Stimulated activated naive CD8-positive, alpha-beta T cell treated with anti-CD3 and anti-CD28 coated beads, Interleukin-15, amount 100 ng/mL, for 72 hours (primary cell): ENCODE results near the gene TBC1D14.

Experiments used
- ATAC-seq: fragments of 150-1000 bp; cut with Tn5 transposase; 2 replicates; pipeline ENCODE4 v1.10.0; 2021; ENCODE audit warnings: mild to moderate bottlenecking, moderate library complexity
- DNase-seq, 2 donors: peaks; one replicate each; pipeline ENCODE4 v3.0.0; 2021 to 2022
- H3K27ac Mint-ChIP-seq, 2 donors: one replicate each; pipeline ENCODE4 v1.8.0; 2022; ENCODE audit warnings: mild to moderate bottlenecking in 2 of 2, mixed read lengths in 2 of 2, moderate library complexity in 2 of 2
- H3K27me3 Mint-ChIP-seq: one replicate; pipeline ENCODE4 v1.8.0; 2022; ENCODE audit warnings: mixed read lengths
- H3K4me1 Mint-ChIP-seq: one replicate; pipeline ENCODE4 v1.8.0; 2022; ENCODE audit warnings: mild to moderate bottlenecking, mixed read lengths
- H3K4me3 Mint-ChIP-seq, 2 donors: one replicate each; pipeline ENCODE4 v1.8.0; 2022; ENCODE audit warnings: mild to moderate bottlenecking in 2 of 2, mixed read lengths in 2 of 2, moderate library complexity in 1 of 2
- H3K9me3 Mint-ChIP-seq, 2 donors: one replicate each; pipeline ENCODE4 v1.8.0; 2022; ENCODE audit warnings: mixed read lengths in 2 of 2

TBC1D14 gene

GRCh38 chr4:6912441-6912840, 2.8 kb downstream of the TBC1D14 start:
- Mint-ChIP-seq H3K27ac (peak overlapping the region in 1 of 2 donors; percentile 75), H3K9me3 (no peaks in the 10 kb centered on the region), H3K27me3 (peaks cover 4% of the 10 kb centered on the region), H3K4me3 (peak overlapping the region in 1 of 2 donors; percentile 58), H3K4me1 (peaks cover 82% of the 10 kb centered on the region)
- DNase-seq (no peak), ATAC-seq (no peak)

GRCh38 chr4:6913350-6913905, 3.8 kb downstream of the TBC1D14 start:
- H3K27me3 Mint-ChIP-seq, result no peaks in the 10 kb centered on the region
- peaks cover 83% of the 10 kb centered on the region for H3K4me1 Mint-ChIP-seq
- H3K27ac Mint-ChIP-seq, result no peak overlapping the region
- no peak for ATAC-seq
- no peak overlapping the region for H3K4me3 Mint-ChIP-seq
- H3K9me3 Mint-ChIP-seq, result no peaks in the 10 kb centered on the region
- no peak for DNase-seq

GRCh38 chr4:6914448-6914847, 4.8 kb downstream of the TBC1D14 start:
- no peak for DNase-seq
- Mint-ChIP-seq H3K4me1 (peaks cover 83% of the 10 kb centered on the region), H3K27ac (peak overlapping the region in 1 of 2 donors; percentile 64), H3K27me3 (no peaks in the 10 kb centered on the region), H3K9me3 (no peaks in the 10 kb centered on the region), H3K4me3 (no peak overlapping the region)
- ATAC-seq, result no peak

GRCh38 chr4:6915041-6916005, 5.7 kb downstream of the TBC1D14 start:
- H3K9me3 Mint-ChIP-seq, result no peaks in the 10 kb centered on the region
- H3K4me1 Mint-ChIP-seq, result peaks cover 86% of the 10 kb centered on the region
- DNase-seq, result no peak
- no peak for ATAC-seq
- H3K27me3 Mint-ChIP-seq, result no peaks in the 10 kb centered on the region
- no peak overlapping the region for H3K4me3 Mint-ChIP-seq
- H3K27ac Mint-ChIP-seq, result peak overlapping the region in 1 of 2 donors; percentile 55

- Mint-ChIP-seq H3K27me3 (no peaks in the 10 kb centered on the region), H3K4me3 (peak overlapping the region; percentile 74 to 81), H3K27ac (no peak overlapping the region), H3K9me3 (no peaks in the 10 kb centered on the region), H3K4me1 (peaks cover 84% of the 10 kb centered on the region)
- ATAC-seq (no peak), DNase-seq (no peak)
Observed at GRCh38 chr4:6916069-6916586, 6.5 kb downstream of the TBC1D14 start.

- Mint-ChIP-seq H3K27me3 (no peaks in the 10 kb centered on the region), H3K4me3 (peak overlapping the region; percentile 74 to 81), H3K9me3 (no peaks in the 10 kb centered on the region), H3K4me1 (peaks cover 80% of the 10 kb centered on the region), H3K27ac (peak overlapping the region; percentile 74 to 91)
- DNase-seq (peak in 1 of 2 donors; percentile 63), ATAC-seq (peak; percentile 87)
Observed at GRCh38 chr4:6916587-6917460, 7.2 kb downstream of the TBC1D14 start.

GRCh38 chr4:6917461-6918271, 8.0 kb downstream of the TBC1D14 start:
- peak in 1 of 2 donors; percentile 56 for DNase-seq
- Mint-ChIP-seq H3K27ac (peak overlapping the region; percentile 74 to 94), H3K9me3 (no peaks in the 10 kb centered on the region), H3K4me3 (peak overlapping the region; percentile 74 to 81), H3K27me3 (no peaks in the 10 kb centered on the region), H3K4me1 (peaks cover 80% of the 10 kb centered on the region)
- ATAC-seq, result peak; percentile 68

- no peaks in the 10 kb centered on the region for H3K9me3 Mint-ChIP-seq
- no peaks in the 10 kb centered on the region for H3K27me3 Mint-ChIP-seq
- ATAC-seq, result no peak
- peaks cover 74% of the 10 kb centered on the region for H3K4me1 Mint-ChIP-seq
- DNase-seq, result no peak
- peak overlapping the region; percentile 74 to 81 for H3K4me3 Mint-ChIP-seq
- peak overlapping the region; percentile 89 to 94 for H3K27ac Mint-ChIP-seq
Observed at GRCh38 chr4:6918338-6918737, 8.7 kb downstream of the TBC1D14 start.

GRCh38 chr4:6920171-6920570, 10.5 kb downstream of the TBC1D14 start:
- H3K27ac Mint-ChIP-seq, result no peak overlapping the region
- DNase-seq, result no peak
- peaks cover 79% of the 10 kb centered on the region for H3K4me1 Mint-ChIP-seq
- no peaks in the 10 kb centered on the region for H3K9me3 Mint-ChIP-seq
- no peak overlapping the region for H3K4me3 Mint-ChIP-seq
- no peaks in the 10 kb centered on the region for H3K27me3 Mint-ChIP-seq
- ATAC-seq, result no peak

- H3K27me3 Mint-ChIP-seq, result no peaks in the 10 kb centered on the region
- H3K4me3 Mint-ChIP-seq, result no peak overlapping the region
- no peak overlapping the region for H3K27ac Mint-ChIP-seq
- no peak for ATAC-seq
- no peak for DNase-seq
- H3K9me3 Mint-ChIP-seq, result no peaks in the 10 kb centered on the region
- H3K4me1 Mint-ChIP-seq, result peaks cover 79% of the 10 kb centered on the region
Observed at GRCh38 chr4:6923507-6923906, 13.9 kb downstream of the TBC1D14 start.

GRCh38 chr4:6924361-6924779, 14.7 kb downstream of the TBC1D14 start:
- Mint-ChIP-seq H3K27ac (no peak overlapping the region), H3K4me3 (no peak overlapping the region), H3K4me1 (peaks cover 81% of the 10 kb centered on the region), H3K27me3 (no peaks in the 10 kb centered on the region), H3K9me3 (no peaks in the 10 kb centered on the region)
- ATAC-seq (peak; percentile 16), DNase-seq (no peak)

GRCh38 chr4:6925357-6925836, 15.8 kb downstream of the TBC1D14 start:
- Mint-ChIP-seq H3K27ac (peak overlapping the region in 1 of 2 donors; percentile 8), H3K4me3 (peak overlapping the region; percentile 61 to 74), H3K27me3 (no peaks in the 10 kb centered on the region), H3K4me1 (peaks cover 83% of the 10 kb centered on the region), H3K9me3 (no peaks in the 10 kb centered on the region)
- peak in 1 of 2 donors; percentile 36 for DNase-seq
- peak; percentile 70 for ATAC-seq

GRCh38 chr4:6926081-6926480, 16.5 kb downstream of the TBC1D14 start:
- Mint-ChIP-seq H3K4me3 (peak overlapping the region; percentile 61 to 74), H3K4me1 (peaks cover 78% of the 10 kb centered on the region), H3K9me3 (no peaks in the 10 kb centered on the region), H3K27me3 (no peaks in the 10 kb centered on the region), H3K27ac (peak overlapping the region; percentile 16 to 51)
- ATAC-seq (peak; percentile 29), DNase-seq (no peak)

GRCh38 chr4:6926681-6927478, 17.3 kb downstream of the TBC1D14 start:
- Mint-ChIP-seq H3K9me3 (no peaks in the 10 kb centered on the region), H3K4me1 (peaks cover 75% of the 10 kb centered on the region), H3K4me3 (peak overlapping the region; percentile 61 to 74), H3K27ac (peak overlapping the region; percentile 16 to 51), H3K27me3 (no peaks in the 10 kb centered on the region)
- ATAC-seq (peak; percentile 60), DNase-seq (peak in 1 of 2 donors; percentile 33)
